Measurements from ENCODE around the gene CHRD.

CHRD gene

DNA sequence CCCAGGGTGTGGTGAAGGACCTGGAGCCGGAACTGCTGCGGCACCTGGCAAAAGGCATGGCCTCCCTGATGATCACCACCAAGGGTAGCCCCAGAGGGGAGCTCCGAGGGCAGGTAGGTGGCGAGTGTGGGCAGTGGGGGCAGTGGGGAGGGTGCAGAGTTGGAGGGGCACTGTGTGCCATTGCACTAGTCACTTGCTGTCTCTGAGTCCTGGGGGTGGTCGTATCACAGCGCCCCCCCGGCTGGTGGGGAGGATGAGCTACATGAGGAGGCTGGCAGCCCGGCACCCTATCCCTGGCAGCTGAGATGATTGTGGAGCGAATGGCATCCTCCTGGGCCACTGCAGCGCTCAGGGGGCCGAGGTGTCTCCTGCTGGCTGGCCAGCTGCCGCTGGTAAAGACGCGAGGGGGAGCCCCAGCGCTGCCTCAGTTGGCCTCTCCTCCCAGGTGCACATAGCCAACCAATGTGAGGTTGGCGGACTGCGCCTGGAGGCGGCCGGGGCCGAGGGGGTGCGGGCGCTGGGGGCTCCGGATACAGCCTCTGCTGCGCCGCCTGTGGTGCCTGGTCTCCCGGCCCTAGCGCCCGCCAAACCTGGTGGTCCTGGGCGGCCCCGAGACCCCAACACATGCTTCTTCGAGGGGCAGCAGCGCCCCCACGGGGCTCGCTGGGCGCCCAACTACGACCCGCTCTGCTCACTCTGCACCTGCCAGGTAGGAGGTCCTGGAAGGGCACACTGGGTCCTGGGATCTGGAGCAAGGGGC lies 6.4 kb downstream of the CHRD start:
- H3K27ac ChIP-seq (ENCODE audit: low read depth, low read length), result no peak overlapping the region
- no peaks in the 10 kb centered on the region for H3K36me3 ChIP-seq (ENCODE audit: insufficient read depth, low read length)
- H3K9me3 ChIP-seq (ENCODE audit: insufficient read depth, low read depth, low read length), result no peaks in the 10 kb centered on the region
- no peaks in the 10 kb centered on the region; the same call in 1 of the 2 replicates for H3K4me1 ChIP-seq (ENCODE audit: insufficient read depth, low read length)
- H3K27me3 ChIP-seq (ENCODE audit: insufficient read depth, low read length), result peaks cover 25% of the 10 kb centered on the region
- 93% methylated on average over 37 of the region's 37 CpGs for WGBS
- H3K4me3 ChIP-seq (ENCODE audit: low read length), result no peak overlapping the region
- no peak overlapping the region for H3K9ac ChIP-seq (ENCODE audit: low read depth, low read length)

DNA sequence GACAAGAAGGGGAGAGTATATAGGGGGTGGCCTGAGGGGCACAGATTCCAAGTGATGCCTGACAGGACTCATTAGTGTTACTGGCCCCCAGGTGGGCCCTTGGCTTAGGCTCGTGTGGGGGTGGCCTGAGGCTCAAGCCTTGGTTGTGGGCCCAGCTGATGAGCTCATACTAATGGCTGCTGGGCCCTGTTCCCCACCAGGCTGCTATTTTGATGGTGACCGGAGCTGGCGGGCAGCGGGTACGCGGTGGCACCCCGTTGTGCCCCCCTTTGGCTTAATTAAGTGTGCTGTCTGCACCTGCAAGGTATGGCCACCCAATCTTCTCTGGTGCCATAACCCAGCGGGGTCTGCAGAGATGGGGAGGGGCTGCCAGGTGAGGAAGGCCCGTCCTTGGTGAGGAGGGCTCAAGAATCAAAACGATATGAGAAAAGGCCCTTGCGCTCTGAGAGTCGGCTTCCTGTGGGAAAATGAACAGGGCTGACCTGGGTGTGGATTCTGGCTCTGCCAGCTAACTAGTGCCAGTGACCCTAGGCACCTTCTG lies 7.4 kb downstream of the CHRD start:
- Histone ChIP-seq H3K27ac (ENCODE audit: low read depth, low read length) (no peak overlapping the region), H3K4me3 (ENCODE audit: low read length) (no peak overlapping the region), H3K36me3 (ENCODE audit: insufficient read depth, low read length) (no peaks in the 10 kb centered on the region), H3K27me3 (ENCODE audit: insufficient read depth, low read length) (peaks cover 15% of the 10 kb centered on the region), H3K9ac (ENCODE audit: low read depth, low read length) (no peak overlapping the region), H3K4me1 (ENCODE audit: insufficient read depth, low read length) (no peaks in the 10 kb centered on the region), H3K9me3 (ENCODE audit: insufficient read depth, low read depth, low read length) (no peaks in the 10 kb centered on the region)
- 92% methylated on average over 12 of the region's 12 CpGs for WGBS

DNA sequence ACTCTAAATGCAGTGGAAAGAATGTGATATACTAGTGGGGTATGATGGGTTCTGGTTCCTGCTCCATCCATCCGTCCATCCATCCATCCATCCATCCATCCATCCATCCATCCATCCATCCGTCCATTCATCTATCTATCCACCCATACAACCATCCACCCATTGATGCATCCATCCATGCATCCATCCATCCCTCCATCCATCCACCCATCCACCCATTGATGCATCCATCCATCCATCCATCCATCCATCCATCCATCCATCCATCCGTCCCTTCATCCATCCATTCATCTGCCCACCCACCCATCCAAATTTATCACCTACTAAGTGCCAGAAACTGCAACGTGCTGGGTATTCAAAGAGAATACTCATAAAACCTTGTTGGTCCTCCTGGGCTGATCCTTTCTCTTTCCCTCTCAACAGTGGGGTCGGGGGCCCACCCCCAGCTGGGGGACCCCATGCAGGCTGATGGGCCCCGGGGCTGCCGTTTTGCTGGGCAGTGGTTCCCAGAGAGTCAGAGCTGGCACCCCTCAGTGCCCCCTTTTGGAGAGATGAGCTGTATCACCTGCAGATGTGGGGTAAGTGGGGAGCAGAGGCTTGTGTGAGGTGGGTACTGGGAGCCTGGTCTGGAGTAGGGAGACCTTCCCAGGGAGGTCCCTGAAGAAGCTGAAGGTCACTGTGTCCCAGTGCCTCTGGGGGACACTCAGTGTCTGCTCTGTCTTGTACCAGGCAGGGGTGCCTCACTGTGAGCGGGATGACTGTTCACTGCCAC lies 8.5 kb downstream of the CHRD start:
- H3K9ac ChIP-seq (ENCODE audit: low read depth, low read length), result no peak overlapping the region
- WGBS, result 84% methylated on average over 8 of the region's 8 CpGs
- H3K36me3 ChIP-seq (ENCODE audit: insufficient read depth, low read length), result no peaks in the 10 kb centered on the region

DNA sequence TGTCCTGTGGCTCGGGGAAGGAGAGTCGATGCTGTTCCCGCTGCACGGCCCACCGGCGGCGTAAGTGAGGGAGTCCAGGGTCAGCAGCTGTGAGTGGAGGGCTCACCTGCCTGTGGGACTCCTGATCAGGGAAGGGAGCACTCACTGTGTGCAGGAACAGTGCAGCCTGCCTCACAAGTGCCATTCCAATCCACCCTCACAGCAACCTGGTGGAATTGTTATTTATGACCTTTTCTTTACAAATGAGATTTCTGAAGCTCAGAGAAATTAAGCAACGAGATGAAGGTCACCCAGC lies 9.0 kb downstream of the CHRD start:
- H3K27me3 ChIP-seq (ENCODE audit: insufficient read depth, low read length), result peaks cover 2% of the 10 kb centered on the region; the same call in 1 of the 2 replicates
- H3K27ac ChIP-seq (ENCODE audit: low read depth, low read length), result no peak overlapping the region

More for the DNA sequence above, 8.5 kb downstream of the CHRD start:
- no peaks in the 10 kb centered on the region for H3K4me1 ChIP-seq (ENCODE audit: insufficient read depth, low read length)
- no peak overlapping the region for H3K4me3 ChIP-seq (ENCODE audit: low read length)
- no peak overlapping the region for H3K27ac ChIP-seq (ENCODE audit: low read depth, low read length)
- H3K9me3 ChIP-seq (ENCODE audit: insufficient read depth, low read depth, low read length), result no peaks in the 10 kb centered on the region
- H3K27me3 ChIP-seq (ENCODE audit: insufficient read depth, low read length), result peaks cover 4% of the 10 kb centered on the region; the same call in 1 of the 2 replicates

DNA sequence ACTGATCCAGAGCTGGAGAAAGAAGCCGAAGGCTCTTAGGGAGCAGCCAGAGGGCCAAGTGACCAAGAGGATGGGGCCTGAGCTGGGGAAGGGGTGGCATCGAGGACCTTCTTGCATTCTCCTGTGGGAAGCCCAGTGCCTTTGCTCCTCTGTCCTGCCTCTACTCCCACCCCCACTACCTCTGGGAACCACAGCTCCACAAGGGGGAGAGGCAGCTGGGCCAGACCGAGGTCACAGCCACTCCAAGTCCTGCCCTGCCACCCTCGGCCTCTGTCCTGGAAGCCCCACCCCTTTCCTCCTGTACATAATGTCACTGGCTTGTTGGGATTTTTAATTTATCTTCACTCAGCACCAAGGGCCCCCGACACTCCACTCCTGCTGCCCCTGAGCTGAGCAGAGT lies 9.5 kb downstream of the CHRD start:
- WGBS, result 62% methylated on average over 4 of the region's 5 CpGs
- Histone ChIP-seq H3K4me3 (ENCODE audit: low read length) (no peak overlapping the region), H3K27ac (ENCODE audit: low read depth, low read length) (no peak overlapping the region), H3K9ac (ENCODE audit: low read depth, low read length) (no peak overlapping the region), H3K9me3 (ENCODE audit: insufficient read depth, low read depth, low read length) (no peaks in the 10 kb centered on the region), H3K36me3 (ENCODE audit: insufficient read depth, low read length) (no peaks in the 10 kb centered on the region), H3K4me1 (ENCODE audit: insufficient read depth, low read length) (no peaks in the 10 kb centered on the region), H3K27me3 (ENCODE audit: insufficient read depth, low read length) (peaks cover under 1% of the 10 kb centered on the region; the same call in 1 of the 2 replicates)

More for the DNA sequence above, 9.0 kb downstream of the CHRD start:
- H3K9ac ChIP-seq (ENCODE audit: low read depth, low read length), result no peak overlapping the region
- H3K4me3 ChIP-seq (ENCODE audit: low read length), result no peak overlapping the region
- H3K9me3 ChIP-seq (ENCODE audit: insufficient read depth, low read depth, low read length), result no peaks in the 10 kb centered on the region
- no peaks in the 10 kb centered on the region for H3K36me3 ChIP-seq (ENCODE audit: insufficient read depth, low read length)
- 91% methylated on average over 8 of the region's 8 CpGs for WGBS
- no peaks in the 10 kb centered on the region for H3K4me1 ChIP-seq (ENCODE audit: insufficient read depth, low read length)

DNA sequence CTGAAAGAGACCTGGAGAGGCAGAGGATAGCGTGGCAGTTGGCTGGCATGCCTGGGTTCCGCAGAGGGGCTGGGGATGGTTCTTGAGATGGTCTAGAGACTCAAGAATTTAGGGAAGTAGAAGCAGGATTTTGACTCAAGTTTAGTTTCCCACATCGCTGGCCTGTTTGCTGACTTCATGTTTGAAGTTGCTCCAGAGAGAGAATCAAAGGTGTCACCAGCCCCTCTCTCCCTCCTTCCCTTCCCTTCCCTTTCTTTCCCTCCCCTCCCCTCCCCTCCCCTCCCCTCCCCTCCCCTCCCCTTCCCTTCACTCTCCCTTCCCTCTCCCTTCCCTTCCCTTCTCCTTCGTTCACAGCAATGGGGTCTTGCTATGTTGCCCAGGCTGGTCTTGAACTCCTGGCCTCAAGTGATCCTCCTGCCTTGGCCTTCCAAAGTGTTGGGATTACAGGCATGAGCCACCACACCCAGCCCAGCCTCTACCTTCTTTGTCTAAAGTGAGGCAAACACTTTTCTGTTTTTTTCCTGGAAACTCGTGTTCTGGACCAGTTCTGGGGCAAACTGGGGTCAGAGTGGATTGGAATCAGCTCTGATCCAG lies 10.2 kb downstream of the CHRD start:
- H3K9ac ChIP-seq (ENCODE audit: low read depth, low read length), result no peak overlapping the region
- H3K27me3 ChIP-seq (ENCODE audit: insufficient read depth, low read length), result no peaks in the 10 kb centered on the region; the same call in 1 of the 2 replicates
- no peaks in the 10 kb centered on the region for H3K36me3 ChIP-seq (ENCODE audit: insufficient read depth, low read length)
- H3K4me1 ChIP-seq (ENCODE audit: insufficient read depth, low read length), result no peaks in the 10 kb centered on the region
- no peak overlapping the region for H3K4me3 ChIP-seq (ENCODE audit: low read length)
- H3K9me3 ChIP-seq (ENCODE audit: insufficient read depth, low read depth, low read length), result no peaks in the 10 kb centered on the region
- WGBS, result 86% methylated on average over 4 of the region's 5 CpGs
- H3K27ac ChIP-seq (ENCODE audit: low read depth, low read length), result no peak overlapping the region

DNA sequence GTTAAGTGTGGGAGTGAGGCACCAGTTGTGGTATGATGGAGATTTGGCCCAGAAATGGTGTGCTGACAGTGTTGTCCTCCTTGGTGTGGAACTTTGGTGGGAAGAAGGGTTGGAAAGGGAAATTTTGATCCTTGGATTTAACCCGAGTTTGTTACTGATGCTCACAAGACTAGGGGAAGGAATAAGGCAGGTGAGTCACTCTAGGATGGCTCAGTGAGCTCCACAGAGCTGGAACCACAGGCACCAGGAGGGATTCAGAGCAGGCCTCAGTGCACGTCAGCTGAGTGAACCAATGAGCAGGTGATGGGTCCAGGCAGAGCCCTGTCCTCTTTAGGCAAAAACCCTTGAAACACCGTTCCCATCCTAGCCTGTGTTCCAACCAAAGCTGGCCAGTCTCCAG lies 11.4 kb downstream of the CHRD start:
- Histone ChIP-seq H3K27ac (ENCODE audit: low read depth, low read length) (no peak overlapping the region), H3K9ac (ENCODE audit: low read depth, low read length) (no peak overlapping the region), H3K27me3 (ENCODE audit: insufficient read depth, low read length) (no peaks in the 10 kb centered on the region; the same call in 1 of the 2 replicates), H3K4me3 (ENCODE audit: low read length) (no peak overlapping the region), H3K9me3 (ENCODE audit: insufficient read depth, low read depth, low read length) (no peaks in the 10 kb centered on the region), H3K4me1 (ENCODE audit: insufficient read depth, low read length) (no peaks in the 10 kb centered on the region), H3K36me3 (ENCODE audit: insufficient read depth, low read length) (no peaks in the 10 kb centered on the region)
- 88% methylated on average over 3 of the region's 3 CpGs for WGBS

DNA sequence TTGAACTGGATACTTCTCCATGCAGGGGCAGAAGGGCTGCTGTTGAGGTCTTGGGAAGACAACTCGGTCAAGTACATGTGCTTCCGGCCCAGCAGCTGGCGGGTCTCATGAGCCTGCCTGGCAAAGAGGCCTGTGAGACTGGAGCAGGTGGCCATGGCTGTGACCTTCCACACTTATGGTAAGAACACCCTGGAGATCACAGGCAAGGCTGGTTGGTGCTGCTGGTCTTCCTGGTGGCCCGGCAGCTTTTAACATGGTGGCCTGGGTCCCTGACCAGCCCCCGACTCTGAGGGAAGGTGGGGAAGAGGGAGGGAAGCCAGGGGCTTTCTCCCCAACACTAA lies 15.4 kb downstream of the CHRD start:
- 94% methylated on average over 4 of the region's 5 CpGs for WGBS
- H3K27me3 ChIP-seq (ENCODE audit: insufficient read depth, low read length), result no peaks in the 10 kb centered on the region; the same call in 1 of the 2 replicates

GRCh38 chr3:184399410-184399809 lies 19.6 kb downstream of the CHRD start:
- Histone ChIP-seq H3K4me3 (ENCODE audit: low read length) (0 out of 2 replicates have a peak overlapping the region, but pooled peaks have one; percentile 25), H3K27ac (ENCODE audit: low read depth, low read length) (no peak overlapping the region), H3K4me1 (ENCODE audit: insufficient read depth, low read length) (0 out of 2 replicates have a peak, but pooled peaks cover 4% of the 10 kb centered on the region), H3K27me3 (ENCODE audit: insufficient read depth, low read length) (no peaks in the 10 kb centered on the region; the same call in 1 of the 2 replicates), H3K9ac (ENCODE audit: low read depth, low read length) (no peak overlapping the region), H3K9me3 (ENCODE audit: insufficient read depth, low read depth, low read length) (no peaks in the 10 kb centered on the region), H3K36me3 (ENCODE audit: insufficient read depth, low read length) (no peaks in the 10 kb centered on the region)
- WGBS, result 12% methylated on average over 8 of the region's 9 CpGs

More for the DNA sequence above, 15.4 kb downstream of the CHRD start:
- no peaks in the 10 kb centered on the region for H3K9me3 ChIP-seq (ENCODE audit: insufficient read depth, low read depth, low read length)
- H3K9ac ChIP-seq (ENCODE audit: low read depth, low read length), result no peak overlapping the region
- no peaks in the 10 kb centered on the region for H3K36me3 ChIP-seq (ENCODE audit: insufficient read depth, low read length)
- H3K4me1 ChIP-seq (ENCODE audit: insufficient read depth, low read length), result 0 out of 2 replicates have a peak, but pooled peaks cover 4% of the 10 kb centered on the region
- H3K27ac ChIP-seq (ENCODE audit: low read depth, low read length), result no peak overlapping the region
- no peak overlapping the region for H3K4me3 ChIP-seq (ENCODE audit: low read length)

GRCh38 chr3:184405075-184406030 lies 25.5 kb downstream of the CHRD start:
- Histone ChIP-seq H3K9ac (ENCODE audit: low read depth, low read length) (no peak overlapping the region), H3K4me3 (ENCODE audit: low read length) (no peak overlapping the region), H3K27ac (ENCODE audit: low read depth, low read length) (no peak overlapping the region), H3K9me3 (ENCODE audit: insufficient read depth, low read depth, low read length) (no peaks in the 10 kb centered on the region), H3K36me3 (ENCODE audit: insufficient read depth, low read length) (no peaks in the 10 kb centered on the region), H3K4me1 (ENCODE audit: insufficient read depth, low read length) (no peaks in the 10 kb centered on the region), H3K27me3 (ENCODE audit: insufficient read depth, low read length) (no peaks in the 10 kb centered on the region)
- WGBS, result 85% methylated on average over 19 of the region's 20 CpGs
